Putamen (tissue), 1 donor: ENCODE measurements around the gene HTRA3.

Experiments used
- DNase-seq: peaks from one replicate; pipeline ENCODE4 v3.0.0-alpha.2; 2016; ENCODE audit warnings: low spot score

HTRA3 gene

DNA sequence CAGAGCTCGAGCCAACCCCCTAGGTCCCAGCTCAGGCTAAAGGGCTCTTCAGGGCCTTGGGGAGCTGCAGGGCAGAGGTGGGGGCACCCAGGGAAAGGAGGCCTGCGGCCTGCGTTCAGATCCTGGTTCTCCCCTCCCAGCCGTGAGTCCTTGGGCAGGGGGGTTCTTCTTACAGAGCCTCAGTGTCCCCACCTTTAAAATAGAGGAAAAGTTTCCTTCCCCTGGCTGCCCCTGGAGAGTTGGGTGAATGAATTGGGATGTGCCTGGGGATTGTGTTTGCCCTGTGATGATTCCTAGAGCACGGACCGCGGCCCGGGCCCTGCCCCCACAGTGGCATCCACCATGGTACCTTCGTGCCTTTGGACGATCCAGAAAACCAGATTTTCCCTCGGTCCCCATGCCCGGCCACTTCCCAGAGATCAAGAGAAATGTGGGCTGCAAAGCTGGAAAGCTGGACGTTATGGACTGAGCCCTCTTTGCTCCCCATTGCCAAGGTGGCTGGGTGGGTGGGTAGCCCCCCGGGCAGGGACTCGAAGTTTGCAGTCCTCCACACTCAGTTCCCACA is 11.4 kb downstream of the HTRA3 start:
- no peak for DNase-seq

- no peak for DNase-seq
Measured at GRCh38 chr4:8281519-8282133, 12.1 kb downstream of the HTRA3 start.

- no peak for DNase-seq
Measured at GRCh38 chr4:8282134-8282641, 12.6 kb downstream of the HTRA3 start.

DNA sequence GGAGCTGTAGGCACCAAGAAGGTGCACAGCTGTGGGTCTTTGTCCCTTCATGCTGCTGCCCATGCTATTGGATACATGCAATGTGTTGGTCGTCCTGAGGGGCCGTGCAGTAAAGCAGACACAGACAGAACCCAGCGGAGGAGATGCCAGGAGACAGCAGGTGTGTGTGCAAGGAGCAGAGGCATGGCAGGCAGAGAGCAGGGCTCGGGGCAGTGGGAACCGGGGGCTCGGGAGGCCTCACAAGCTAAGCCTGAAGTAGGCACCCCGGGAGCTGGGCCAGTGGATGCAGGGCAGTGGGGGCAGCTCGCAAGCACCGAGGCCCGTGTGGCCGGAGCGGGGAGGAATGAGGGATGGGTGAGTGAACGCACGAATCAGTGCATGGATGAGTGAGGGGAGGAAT is 13.2 kb downstream of the HTRA3 start:
- DNase-seq = no peak

DNA sequence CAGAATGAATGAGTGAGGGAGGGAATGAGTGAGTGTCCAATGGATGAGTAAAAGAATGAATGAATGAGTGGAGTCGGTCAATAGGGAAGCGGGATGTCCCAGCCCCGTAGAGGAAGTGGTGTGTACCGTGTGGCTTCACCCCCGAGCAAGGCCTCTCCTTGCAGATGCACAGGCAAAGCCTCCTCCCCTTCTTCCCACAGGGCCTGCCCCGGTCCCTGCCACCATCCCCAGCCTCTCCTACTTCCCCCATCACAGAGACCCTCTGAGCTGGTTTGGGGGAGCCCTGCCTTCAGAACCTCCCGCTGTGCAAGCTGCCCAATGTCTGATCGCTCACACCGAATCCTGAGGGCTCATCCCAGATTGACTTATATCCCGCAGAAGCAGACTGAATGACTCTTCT is 13.6 kb downstream of the HTRA3 start:
- no peak for DNase-seq

DNA sequence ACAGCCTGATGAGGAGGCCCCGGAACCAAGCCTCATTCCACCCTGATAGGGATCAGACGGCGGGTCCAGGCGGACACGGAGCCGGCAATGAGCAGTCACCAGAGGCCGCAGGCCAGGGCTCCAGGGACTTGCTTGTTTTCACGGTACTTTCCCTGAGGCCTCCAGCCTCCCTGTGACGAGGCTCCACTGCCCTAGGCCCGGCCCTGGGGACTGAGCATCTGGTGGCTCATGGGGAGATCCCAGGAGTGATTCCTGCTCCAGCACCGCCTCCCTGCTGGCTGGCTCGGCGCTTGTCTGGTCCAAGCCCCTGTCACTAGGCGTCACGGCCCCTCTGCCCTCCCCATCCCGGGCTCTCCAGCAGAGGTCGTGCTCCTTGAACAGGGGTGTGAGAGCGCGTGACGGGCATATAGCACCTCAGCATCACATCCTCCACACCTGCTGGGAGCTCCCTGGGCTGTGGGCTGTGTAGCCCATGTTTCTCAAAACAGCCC is 14.1 kb downstream of the HTRA3 start:
- no peak for DNase-seq

GRCh38 chr4:8284391-8284790 is 14.8 kb downstream of the HTRA3 start:
- DNase-seq = no peak

DNA sequence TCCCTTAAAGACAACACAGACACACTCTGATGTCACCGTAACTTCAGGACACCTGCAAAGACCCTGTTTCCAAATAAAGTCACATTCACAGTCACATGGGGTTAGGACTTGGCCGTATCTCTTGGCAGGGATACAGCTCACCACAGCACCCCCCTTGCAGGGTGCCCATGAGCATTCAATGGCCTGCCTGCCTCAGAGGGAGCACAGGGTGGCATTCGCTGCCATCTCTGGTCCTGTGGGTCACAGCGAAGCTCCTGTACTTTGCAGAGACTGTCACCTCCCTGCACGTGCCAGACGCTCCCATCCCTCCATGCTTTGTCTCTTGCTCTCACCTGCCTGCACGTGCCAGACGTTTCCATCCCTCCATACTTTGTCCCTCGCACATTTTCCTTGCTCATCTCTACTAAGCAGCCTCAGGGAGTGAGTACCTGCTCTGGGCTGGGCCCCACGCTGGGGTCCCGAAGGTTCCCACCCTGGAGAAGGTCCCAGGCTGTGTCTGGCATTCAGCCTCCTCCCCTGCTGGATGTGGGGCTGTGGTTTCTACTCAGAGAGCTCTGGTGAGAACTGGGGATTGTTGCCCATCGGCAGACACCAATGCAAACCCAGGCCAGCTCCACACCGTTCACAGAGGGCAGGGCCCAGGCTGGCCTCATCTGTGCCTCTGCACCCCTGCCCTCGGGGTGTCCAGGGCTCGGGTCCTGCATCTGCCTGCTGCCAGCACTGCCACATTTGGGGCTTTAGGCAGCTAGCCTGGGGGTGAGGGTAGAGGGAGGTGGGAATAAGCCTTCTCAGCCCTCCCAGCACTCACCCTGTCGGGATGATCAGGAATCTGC is 15.8 kb downstream of the HTRA3 start:
- no peak for DNase-seq

- DNase-seq = no peak
Measured at GRCh38 chr4:8285976-8286718, 16.6 kb downstream of the HTRA3 start.

DNA sequence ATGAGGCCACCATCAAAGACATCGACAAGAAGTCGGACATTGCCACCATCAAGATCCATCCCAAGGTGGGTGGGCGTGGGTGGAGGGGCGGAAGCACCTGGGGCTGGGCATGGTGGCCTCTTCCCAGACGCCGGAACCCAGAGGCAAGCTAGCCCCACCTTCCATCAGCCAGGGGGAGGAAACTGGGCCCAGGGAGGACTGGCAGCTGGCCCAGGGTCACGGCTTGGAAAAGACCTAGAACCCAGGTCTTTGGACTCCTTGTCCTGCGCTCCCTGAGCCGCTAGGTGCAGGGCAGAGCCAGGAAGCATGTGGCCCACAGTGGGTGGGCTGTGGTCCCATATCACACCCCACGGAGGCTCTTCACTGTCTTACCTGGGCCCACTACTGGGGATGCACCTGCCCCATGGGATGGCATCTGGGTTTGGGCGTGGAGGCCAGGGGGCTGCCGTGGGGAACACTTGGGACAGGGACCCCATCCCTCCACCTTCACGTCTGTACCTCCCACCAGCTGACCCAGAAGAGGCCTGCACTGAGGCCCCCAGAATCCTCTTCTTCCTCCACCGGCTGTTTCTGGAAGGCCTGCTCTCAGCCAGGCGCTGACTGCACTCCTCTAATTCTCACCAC is 17.3 kb downstream of the HTRA3 start:
- no peak for DNase-seq

- no peak for DNase-seq
Measured at GRCh38 chr4:8287343-8288280, 18.1 kb downstream of the HTRA3 start.

GRCh38 chr4:8289151-8289750 is 19.7 kb downstream of the HTRA3 start:
- DNase-seq = no peak

DNA sequence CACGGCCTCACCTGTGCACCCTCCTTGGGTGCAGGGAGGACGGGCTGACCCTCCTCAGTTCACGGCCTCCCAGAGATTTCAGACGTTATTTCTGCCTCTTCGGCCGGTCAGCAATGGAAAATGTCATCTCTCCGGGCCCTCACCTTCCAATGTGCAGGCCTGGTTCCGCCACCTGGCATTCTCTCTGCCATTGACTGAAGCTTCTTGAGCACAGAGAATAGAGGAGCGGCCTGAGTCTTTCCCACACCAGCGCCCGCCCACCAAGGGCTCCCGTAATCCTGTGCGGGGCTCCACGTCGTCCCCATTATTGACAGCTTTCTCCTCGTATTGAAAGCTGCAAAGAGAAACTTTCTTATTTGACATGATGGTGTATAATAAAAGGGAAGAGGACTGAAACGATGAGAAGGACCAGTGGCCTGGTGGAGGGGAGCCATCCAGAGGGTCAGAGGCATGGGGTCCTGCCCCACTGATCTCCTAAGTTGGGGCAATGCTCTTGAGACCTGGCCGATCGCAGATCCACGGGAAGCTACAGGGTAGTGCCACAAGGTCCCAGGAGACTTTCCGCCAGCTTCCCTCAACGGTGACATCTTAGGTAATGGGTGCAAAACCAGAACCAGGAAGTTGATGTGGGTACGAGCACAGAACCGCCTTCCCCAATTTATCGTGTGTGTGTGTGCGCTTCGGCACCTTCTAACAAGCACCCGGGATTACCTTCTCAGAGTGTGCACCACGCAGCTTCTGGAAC is 20.6 kb downstream of the HTRA3 start:
- no peak for DNase-seq

DNA sequence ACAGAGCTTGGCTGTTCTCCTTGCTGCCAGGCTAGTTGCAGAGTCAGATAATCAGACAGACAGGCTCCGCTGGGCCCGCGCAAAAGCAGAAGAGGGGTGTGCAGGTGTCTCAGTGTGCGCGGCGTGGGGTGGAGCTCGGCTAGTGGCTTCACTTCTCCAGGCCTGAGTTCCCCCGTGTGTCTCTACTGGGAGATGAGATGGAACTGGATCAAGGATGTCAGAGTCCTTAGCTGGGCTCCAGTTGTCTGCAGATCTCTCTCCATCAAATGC is 21.1 kb downstream of the HTRA3 start:
- DNase-seq = no peak

DNA sequence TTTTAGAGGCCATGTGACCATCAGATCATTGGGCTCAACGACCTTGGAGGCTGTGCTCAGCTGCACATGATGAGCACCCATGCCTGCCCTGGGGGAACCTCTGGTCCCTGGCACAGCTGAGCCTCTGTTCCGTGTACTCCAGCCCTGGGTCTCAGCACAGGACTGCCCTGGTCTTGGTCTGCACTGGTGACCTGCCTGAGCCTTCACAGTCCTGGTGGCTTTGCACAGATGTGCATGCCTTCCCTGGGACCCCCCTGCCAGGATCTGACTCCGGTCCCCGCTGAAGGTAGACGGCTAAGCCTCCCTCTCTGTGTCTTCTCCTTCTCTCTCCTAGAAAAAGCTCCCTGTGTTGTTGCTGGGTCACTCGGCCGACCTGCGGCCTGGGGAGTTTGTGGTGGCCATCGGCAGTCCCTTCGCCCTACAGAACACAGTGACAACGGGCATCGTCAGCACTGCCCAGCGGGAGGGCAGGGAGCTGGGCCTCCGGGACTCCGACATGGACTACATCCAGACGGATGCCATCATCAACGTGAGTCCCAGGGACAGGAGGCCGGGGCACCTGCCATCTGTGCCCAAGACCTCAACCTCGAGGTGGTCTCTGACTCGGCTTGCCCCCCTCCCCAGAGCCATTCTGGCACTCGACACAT is 21.6 kb downstream of the HTRA3 start:
- DNase-seq = no peak

GRCh38 chr4:8291701-8292477 is 22.3 kb downstream of the HTRA3 start:
- no peak for DNase-seq

DNA sequence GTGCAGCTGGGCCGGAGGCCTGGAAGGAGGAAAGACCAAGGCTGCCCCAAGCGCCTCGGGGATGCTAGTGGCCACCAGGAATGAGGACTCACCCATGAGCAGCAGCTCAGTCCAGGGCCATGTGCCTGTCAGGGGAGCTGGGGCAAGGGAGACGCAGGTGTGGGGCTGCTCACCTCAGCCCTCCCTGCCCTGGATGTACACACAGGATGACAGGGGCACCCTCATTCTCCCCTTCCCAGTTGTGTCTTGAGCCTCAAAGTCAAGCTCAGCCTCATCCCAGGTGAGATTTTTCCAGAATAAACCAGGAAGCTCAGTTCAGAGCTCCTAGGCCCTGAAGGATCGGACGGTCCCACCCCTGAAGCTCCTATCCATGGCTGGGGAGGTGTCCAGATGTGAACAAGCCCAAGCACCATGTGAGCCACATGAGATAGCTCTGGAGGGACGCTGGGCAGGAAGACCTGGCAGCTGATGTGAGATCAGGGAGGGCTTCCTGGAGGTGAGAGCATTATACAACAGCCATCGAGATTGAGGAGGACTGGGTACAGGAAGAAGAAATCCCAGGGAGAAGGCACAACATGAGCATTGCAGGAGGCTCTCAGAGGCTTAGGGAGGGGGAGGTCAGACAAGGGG is 23.0 kb downstream of the HTRA3 start:
- no peak for DNase-seq
